CD4-positive, alpha-beta T cell (primary cell): Measurements from ENCODE around the gene AGPAT4. TPM values are rescaled to one million over a fixed set of nuclear protein-coding genes. Genes with fewer than 3 reads are reported as not detected.

Source experiments
- ATAC-seq: fragments of 200-7000 bp; cut with Tn5 transposase; one replicate; pipeline ENCODE4 v1.10.0; 2022; ENCODE audit warnings: mild to moderate bottlenecking; ENCODE audit not compliant: poor library complexity
- CTCF ChIA-PET: fragments of 350-600 bp; sonication (Branson Sonifier 250); formaldehyde crosslinking; loops from one replicate; lab custom pipeline; 2021; ENCODE audit warnings: antibody characterized with exemption, inconsistent platforms; lab: Charles Lee
- POLR2A ChIA-PET: fragments of 350-600 bp; sonication (Branson Sonifier 250); formaldehyde crosslinking; loops from one replicate; lab custom pipeline; 2021; ENCODE audit warnings: antibody characterized with exemption, inconsistent platforms; lab: Charles Lee
- DNase-seq, 14 experiments: peaks; one replicate each; pipeline ENCODE4 v3.0.0-alpha.2; 2013 to 2020; ENCODE audit warnings: mixed read lengths in 2 of 14
- H3K27ac ChIP-seq, 2 donors: one replicate each; pipeline versions ENCODE4 v1.5.1 to v1.7.0; 2013; ENCODE audit warnings: low read length in 2 of 2, low read depth in 1 of 2, mild to moderate bottlenecking in 1 of 2
- H3K27me3 ChIP-seq, 2 experiments: 1 replicate in 1 of 2; 2 replicates in 1 of 2; pipeline versions ENCODE4 v1.6.1 to v1.7.0; 2013; ENCODE audit warnings: low read length in 2 of 2, control low read depth in 1 of 2, mild to moderate bottlenecking in 1 of 2, moderate library complexity in 1 of 2; ENCODE audit not compliant: insufficient read depth in 2 of 2, control insufficient read depth in 1 of 2
- H3K36me3 ChIP-seq: one replicate; pipeline ENCODE4 v1.6.1; 2013; ENCODE audit warnings: low read length, control low read depth; ENCODE audit not compliant: insufficient read depth
- H3K4me1 ChIP-seq: one replicate; pipeline ENCODE4 v1.6.1; 2013; ENCODE audit warnings: low read length, control low read depth; ENCODE audit not compliant: insufficient read depth
- H3K4me3 ChIP-seq: one replicate; pipeline ENCODE4 v1.5.1; 2013; ENCODE audit warnings: mild to moderate bottlenecking, low read length, moderate library complexity
- H3K9me3 ChIP-seq, 2 experiments: 1 replicate in 1 of 2; 2 replicates in 1 of 2; pipeline versions ENCODE4 v1.6.1 to v1.7.0; 2013; ENCODE audit warnings: low read length in 2 of 2, mild to moderate bottlenecking in 2 of 2, control low read depth in 1 of 2, moderate library complexity in 1 of 2; ENCODE audit not compliant: control insufficient read depth in 1 of 2, insufficient read depth in 1 of 2
- H3K27ac Mint-ChIP-seq: one replicate; pipeline ENCODE4 v1.8.0; 2020; ENCODE audit warnings: mixed read lengths
- H3K27me3 Mint-ChIP-seq: one replicate; pipeline ENCODE4 v1.8.0; 2021; ENCODE audit warnings: mixed read lengths
- H3K36me3 Mint-ChIP-seq: one replicate; pipeline ENCODE4 v1.8.0; 2021; ENCODE audit warnings: low read depth, mixed read lengths
- H3K4me1 Mint-ChIP-seq: one replicate; pipeline ENCODE4 v1.8.0; 2021; ENCODE audit warnings: low read depth, mixed read lengths
- H3K4me3 Mint-ChIP-seq: one replicate; pipeline ENCODE4 v1.8.0; 2020; ENCODE audit warnings: mild to moderate bottlenecking, mixed read lengths
- H3K9me3 Mint-ChIP-seq: one replicate; pipeline ENCODE4 v1.8.0; 2020; ENCODE audit warnings: mixed read lengths
- intact Hi-C, 2 experiments: fragments of 100-400 bp; cut with DNase I in 1 of 2; cut with micrococcal nuclease in 1 of 2; formaldehyde crosslinking; loops; one replicate each; pipeline versions ENCODE4 v1.15.1 to v1.9.0; 2023 to 2025; cut with DNase I, micrococcal nuclease
- total RNA-seq, 174 experiments: library from RNA in 2 of 174; stranded (reverse) in 2 of 174; gene quantifications; one replicate each; pipeline ENCODE4 v1.2.3 and lab custom pipeline; 2021 to 2026
- TF ChIP-seq, protein P1 (sequence below): fragments of 200-600 bp; IDR thresholded peaks from one replicate; pipeline ENCODE4 v1.8.0; 2022; ENCODE audit warnings: antibody characterized with exemption, mild to moderate bottlenecking

The AGPAT4 gene
- total RNA-seq, 2 experiments from 2014 or later: 2.8 to 4.8 TPM

DNA sequence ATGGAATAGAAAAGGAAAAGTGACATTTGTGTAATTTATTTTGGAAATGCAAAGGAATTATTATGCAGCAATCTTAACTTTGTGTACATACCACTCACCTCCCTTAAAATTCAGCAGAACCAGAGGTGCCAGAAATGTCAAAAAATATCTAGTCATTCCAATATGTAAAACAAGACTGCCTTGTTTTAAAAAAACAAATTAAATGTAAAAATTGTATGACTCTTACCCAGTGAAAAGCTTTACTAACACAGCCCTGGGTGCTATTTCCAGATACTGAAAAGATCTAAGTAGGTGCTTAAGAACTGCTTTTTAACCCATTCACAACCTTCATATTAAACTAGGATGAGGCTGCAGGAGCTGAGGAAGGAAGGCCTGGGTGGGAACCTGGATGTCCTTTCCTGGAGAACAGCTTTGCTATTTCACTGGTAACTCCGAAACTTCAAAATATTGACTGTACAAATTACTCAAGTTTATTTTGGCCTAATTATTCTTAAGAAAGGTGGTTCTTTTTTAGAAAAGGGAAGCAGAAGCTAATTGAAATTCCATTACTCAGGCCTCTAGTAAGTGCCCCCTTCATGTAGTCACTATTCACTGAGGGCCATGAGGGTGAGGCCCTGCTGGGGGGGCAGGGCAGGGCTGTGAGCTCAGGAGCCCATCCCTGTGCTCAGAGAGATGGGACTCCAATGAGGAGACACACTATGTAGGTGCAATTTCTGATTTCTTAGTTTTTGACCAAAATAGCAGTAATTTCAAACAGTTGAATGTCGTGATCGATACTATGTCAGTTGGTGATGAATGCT is 142.7 kb downstream of the AGPAT4 start:
- Histone ChIP-seq H3K27ac (no peak overlapping the region), H3K4me1 (peaks cover 6% of the 10 kb centered on the region), H3K9me3 (no peaks in the 10 kb centered on the region), H3K27me3 (no peaks in the 10 kb centered on the region), H3K4me3 (no peak overlapping the region), H3K36me3 (peaks cover 7% of the 10 kb centered on the region)
- TF ChIP-seq, protein P1, sequence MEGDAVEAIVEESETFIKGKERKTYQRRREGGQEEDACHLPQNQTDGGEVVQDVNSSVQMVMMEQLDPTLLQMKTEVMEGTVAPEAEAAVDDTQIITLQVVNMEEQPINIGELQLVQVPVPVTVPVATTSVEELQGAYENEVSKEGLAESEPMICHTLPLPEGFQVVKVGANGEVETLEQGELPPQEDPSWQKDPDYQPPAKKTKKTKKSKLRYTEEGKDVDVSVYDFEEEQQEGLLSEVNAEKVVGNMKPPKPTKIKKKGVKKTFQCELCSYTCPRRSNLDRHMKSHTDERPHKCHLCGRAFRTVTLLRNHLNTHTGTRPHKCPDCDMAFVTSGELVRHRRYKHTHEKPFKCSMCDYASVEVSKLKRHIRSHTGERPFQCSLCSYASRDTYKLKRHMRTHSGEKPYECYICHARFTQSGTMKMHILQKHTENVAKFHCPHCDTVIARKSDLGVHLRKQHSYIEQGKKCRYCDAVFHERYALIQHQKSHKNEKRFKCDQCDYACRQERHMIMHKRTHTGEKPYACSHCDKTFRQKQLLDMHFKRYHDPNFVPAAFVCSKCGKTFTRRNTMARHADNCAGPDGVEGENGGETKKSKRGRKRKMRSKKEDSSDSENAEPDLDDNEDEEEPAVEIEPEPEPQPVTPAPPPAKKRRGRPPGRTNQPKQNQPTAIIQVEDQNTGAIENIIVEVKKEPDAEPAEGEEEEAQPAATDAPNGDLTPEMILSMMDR: no peak
- Mint-ChIP-seq H3K27me3 (no peaks in the 10 kb centered on the region), H3K4me3 (no peak overlapping the region), H3K4me1 (peaks cover 17% of the 10 kb centered on the region), H3K27ac (no peak overlapping the region), H3K9me3 (no peaks in the 10 kb centered on the region), H3K36me3 (peaks cover 34% of the 10 kb centered on the region)
- DNase-seq: no peak
- no peak for ATAC-seq
- CTCF ChIA-PET: no interaction called here
- intact Hi-C loops: no loop called here
- POLR2A ChIA-PET: no interaction called here

DNA sequence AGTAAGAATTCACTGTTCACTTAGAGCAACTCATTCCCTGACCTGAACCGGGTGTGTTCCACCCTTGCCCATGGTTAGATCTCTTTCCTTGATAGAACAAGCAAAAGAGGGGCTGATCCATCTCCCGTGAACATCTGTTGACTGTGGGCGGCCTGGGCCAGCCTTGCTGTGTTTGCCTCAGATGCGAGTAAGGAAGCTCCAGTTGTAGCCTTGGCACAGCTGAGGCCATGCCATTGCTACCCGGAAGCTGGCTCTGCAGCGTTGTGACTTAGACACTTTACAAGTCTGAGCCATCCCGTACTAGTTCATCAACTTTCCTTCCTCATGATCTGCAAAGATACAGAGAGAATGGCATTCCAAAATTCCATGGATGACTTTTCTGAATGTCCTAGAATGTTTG is 143.3 kb downstream of the AGPAT4 start:
- no peak for ATAC-seq
- TF ChIP-seq, protein P1: no peak
- Mint-ChIP-seq H3K4me3 (no peak overlapping the region), H3K36me3 (peaks cover 41% of the 10 kb centered on the region), H3K4me1 (peaks cover 17% of the 10 kb centered on the region), H3K9me3 (no peaks in the 10 kb centered on the region), H3K27ac (no peak overlapping the region), H3K27me3 (no peaks in the 10 kb centered on the region)
- CTCF ChIA-PET: no interaction called here
- no peak for DNase-seq
- Histone ChIP-seq H3K9me3 (no peaks in the 10 kb centered on the region), H3K27ac (no peak overlapping the region), H3K4me3 (no peak overlapping the region), H3K27me3 (no peaks in the 10 kb centered on the region), H3K4me1 (peaks cover 6% of the 10 kb centered on the region), H3K36me3 (peaks cover 8% of the 10 kb centered on the region)
- POLR2A ChIA-PET: no interaction called here
- intact Hi-C loops: no loop called here

DNA sequence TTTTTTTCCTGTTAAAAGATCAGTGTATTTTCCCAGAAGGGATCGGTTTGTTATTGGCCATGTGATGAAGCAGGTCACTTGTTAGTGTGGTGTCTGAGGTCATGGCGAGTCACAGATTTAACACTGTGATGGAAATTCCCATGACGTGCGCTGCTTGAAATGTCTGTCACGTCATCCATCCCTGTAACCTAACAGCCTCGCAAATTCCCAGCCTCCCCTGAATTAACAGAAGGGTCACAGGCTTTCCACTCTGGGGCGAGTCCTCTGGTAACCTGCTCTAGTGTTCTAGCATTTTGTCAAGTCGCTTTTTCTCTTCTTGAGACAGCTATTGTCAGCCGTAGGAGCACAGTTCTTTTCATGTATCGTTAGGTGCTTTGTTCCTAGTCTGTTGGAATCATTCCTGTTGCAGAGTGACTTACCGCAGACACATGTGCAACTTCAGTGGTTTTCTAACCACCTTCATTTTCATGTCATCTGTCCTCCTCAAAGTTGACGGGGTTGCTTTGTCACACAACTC is 145.1 kb downstream of the AGPAT4 start:
- ATAC-seq: peak; percentile 64

More for the DNA sequence above, 145.1 kb downstream of the AGPAT4 start:
- POLR2A ChIA-PET: interaction anchor here (1.1 to 1.3 kb wide), 2 partner anchors 15 to 17 kb away, joined by 3 to 5 read pairs; no protein-coding TSS in a partner anchor
- no peak overlapping the region for H3K4me3 ChIP-seq
- no peaks in the 10 kb centered on the region for H3K9me3 ChIP-seq
- no peaks in the 10 kb centered on the region for H3K27me3 ChIP-seq
- H3K36me3 Mint-ChIP-seq: peaks cover 52% of the 10 kb centered on the region
- H3K4me1 ChIP-seq: peaks cover 6% of the 10 kb centered on the region
- no peak overlapping the region for H3K4me3 Mint-ChIP-seq
- H3K27me3 Mint-ChIP-seq: no peaks in the 10 kb centered on the region
- peaks cover 2% of the 10 kb centered on the region for H3K9me3 Mint-ChIP-seq
- TF ChIP-seq, protein P1: no peak
- H3K36me3 ChIP-seq: peaks cover 6% of the 10 kb centered on the region
- peak overlapping the region; percentile 64 for H3K27ac Mint-ChIP-seq
- peak in 2 of 14 experiments; percentile 72 to 83 for DNase-seq
- CTCF ChIA-PET: no interaction called here
- intact Hi-C loops: loop anchor here in 1 of 2 experiments (1.0 kb wide), 1 partner anchor 17 kb away; no protein-coding TSS in a partner anchor
- H3K4me1 Mint-ChIP-seq: peaks cover 22% of the 10 kb centered on the region
- H3K27ac ChIP-seq: no peak overlapping the region
